ENCODE results near the gene ATG10. TPM values are rescaled to one million over a fixed set of nuclear protein-coding genes. Genes with fewer than 3 reads are reported as not detected.

Gene ATG10
- total and polyA plus RNA-seq, 2 experiments from 2014 or later = 12.5 to 17.7 TPM

DNA sequence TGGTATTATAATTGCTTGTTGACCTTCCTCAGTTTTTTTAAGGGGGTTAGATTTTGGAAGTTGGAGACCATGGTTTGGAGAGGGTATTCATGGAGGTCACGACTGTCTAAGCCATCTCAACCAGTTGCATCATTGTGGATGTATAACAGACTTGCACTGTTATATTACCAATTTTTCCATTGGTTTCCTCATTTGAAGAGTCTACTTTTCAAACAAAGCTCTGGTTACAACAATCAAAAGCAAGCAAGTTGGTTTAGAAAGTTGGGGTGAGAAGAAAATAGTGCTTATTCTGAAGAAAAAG is 203.0 kb downstream of the ATG10 start (continued):
- TF ChIP-seq, protein P1, sequence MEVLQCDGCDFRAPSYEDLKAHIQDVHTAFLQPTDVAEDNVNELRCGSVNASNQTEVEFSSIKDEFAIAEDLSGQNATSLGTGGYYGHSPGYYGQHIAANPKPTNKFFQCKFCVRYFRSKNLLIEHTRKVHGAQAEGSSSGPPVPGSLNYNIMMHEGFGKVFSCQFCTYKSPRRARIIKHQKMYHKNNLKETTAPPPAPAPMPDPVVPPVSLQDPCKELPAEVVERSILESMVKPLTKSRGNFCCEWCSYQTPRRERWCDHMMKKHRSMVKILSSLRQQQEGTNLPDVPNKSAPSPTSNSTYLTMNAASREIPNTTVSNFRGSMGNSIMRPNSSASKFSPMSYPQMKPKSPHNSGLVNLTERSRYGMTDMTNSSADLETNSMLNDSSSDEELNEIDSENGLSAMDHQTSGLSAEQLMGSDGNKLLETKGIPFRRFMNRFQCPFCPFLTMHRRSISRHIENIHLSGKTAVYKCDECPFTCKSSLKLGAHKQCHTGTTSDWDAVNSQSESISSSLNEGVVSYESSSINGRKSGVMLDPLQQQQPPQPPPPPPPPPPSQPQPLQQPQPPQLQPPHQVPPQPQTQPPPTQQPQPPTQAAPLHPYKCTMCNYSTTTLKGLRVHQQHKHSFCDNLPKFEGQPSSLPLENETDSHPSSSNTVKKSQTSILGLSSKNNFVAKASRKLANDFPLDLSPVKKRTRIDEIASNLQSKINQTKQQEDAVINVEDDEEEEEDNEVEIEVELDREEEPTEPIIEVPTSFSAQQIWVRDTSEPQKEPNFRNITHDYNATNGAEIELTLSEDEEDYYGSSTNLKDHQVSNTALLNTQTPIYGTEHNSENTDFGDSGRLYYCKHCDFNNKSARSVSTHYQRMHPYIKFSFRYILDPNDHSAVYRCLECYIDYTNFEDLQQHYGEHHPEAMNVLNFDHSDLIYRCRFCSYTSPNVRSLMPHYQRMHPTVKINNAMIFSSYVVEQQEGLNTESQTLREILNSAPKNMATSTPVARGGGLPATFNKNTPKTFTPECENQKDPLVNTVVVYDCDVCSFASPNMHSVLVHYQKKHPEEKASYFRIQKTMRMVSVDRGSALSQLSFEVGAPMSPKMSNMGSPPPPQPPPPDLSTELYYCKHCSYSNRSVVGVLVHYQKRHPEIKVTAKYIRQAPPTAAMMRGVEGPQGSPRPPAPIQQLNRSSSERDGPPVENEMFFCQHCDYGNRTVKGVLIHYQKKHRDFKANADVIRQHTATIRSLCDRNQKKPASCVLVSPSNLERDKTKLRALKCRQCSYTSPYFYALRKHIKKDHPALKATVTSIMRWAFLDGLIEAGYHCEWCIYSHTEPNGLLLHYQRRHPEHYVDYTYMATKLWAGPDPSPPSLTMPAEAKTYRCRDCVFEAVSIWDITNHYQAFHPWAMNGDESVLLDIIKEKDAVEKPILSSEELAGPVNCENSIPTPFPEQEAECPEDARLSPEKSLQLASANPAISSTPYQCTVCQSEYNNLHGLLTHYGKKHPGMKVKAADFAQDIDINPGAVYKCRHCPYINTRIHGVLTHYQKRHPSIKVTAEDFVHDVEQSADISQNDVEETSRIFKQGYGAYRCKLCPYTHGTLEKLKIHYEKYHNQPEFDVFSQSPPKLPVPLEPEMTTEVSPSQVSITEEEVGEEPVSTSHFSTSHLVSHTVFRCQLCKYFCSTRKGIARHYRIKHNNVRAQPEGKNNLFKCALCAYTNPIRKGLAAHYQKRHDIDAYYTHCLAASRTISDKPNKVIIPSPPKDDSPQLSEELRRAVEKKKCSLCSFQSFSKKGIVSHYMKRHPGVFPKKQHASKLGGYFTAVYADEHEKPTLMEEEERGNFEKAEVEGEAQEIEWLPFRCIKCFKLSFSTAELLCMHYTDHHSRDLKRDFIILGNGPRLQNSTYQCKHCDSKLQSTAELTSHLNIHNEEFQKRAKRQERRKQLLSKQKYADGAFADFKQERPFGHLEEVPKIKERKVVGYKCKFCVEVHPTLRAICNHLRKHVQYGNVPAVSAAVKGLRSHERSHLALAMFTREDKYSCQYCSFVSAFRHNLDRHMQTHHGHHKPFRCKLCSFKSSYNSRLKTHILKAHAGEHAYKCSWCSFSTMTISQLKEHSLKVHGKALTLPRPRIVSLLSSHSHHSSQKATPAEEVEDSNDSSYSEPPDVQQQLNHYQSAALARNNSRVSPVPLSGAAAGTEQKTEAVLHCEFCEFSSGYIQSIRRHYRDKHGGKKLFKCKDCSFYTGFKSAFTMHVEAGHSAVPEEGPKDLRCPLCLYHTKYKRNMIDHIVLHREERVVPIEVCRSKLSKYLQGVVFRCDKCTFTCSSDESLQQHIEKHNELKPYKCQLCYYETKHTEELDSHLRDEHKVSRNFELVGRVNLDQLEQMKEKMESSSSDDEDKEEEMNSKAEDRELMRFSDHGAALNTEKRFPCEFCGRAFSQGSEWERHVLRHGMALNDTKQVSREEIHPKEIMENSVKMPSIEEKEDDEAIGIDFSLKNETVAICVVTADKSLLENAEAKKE (CRISPR knock-in tag; IDR thresholded peaks at IDR 0.05) = no peak
- TF ChIP-seq JUNB (IDR thresholded peaks at IDR 0.05; ENCODE audit: unreplicated experiment) = no peak
- no peak for TF ChIP-seq STAT1 (IDR thresholded peaks at IDR 0.05; ENCODE audit: unreplicated experiment)

DNA sequence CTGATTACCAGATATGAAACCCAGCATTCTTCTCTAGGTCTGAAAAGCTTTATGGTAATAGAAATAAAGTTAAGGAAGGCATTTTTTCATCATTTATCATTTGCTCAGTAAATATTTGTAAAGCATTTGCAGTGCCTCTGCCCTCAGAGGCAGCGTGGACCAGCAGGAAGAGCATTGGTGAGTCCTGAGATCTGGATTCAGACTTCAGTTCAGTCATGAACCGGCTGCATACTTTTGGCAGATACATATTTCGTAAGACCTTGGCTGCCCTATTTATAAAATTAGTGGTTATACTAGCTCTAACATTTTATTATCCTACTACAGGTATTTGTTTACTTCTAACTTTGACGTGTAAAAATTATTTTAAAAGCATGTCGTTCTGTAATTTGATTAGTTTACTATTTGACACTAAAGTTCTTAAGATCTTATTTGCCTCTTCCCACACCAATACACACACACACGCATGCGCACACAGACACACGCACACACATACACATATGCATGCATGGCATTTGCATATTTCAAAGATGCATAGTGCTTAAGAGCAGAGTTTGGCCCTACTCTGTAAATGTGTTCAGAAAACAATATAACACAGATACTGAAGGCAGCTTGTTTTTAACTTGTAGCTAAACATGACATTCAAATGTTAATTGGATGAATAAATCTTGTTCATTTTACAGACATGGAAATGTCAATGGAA is 204.4 kb downstream of the ATG10 start:
- H3K9me3 Mint-ChIP-seq = no peaks in the 10 kb centered on the region
- Histone ChIP-seq H3K27me3 (ENCODE audit: insufficient read depth) (no peaks in the 10 kb centered on the region), H3K27ac (ENCODE audit: low read depth) (no peak overlapping the region), H3K9me2 (ENCODE audit: insufficient read depth) (no peaks in the 10 kb centered on the region), H4K20me1 (replicated peaks; ENCODE audit: insufficient read depth) (no peaks in the 10 kb centered on the region), H3K4me2 (no peak overlapping the region), H3F3A (replicated peaks; ENCODE audit: low read depth) (no peaks in the 10 kb centered on the region), H2AFZ (no peak overlapping the region), H3K4me3 (no peak overlapping the region), H3K79me2 (replicated peaks; ENCODE audit: insufficient read depth) (no peaks in the 10 kb centered on the region), H3K4me1 (ENCODE audit: insufficient read depth) (no peaks in the 10 kb centered on the region), H3K36me3 (ENCODE audit: insufficient read depth) (no peaks in the 10 kb centered on the region)
- no peak for DNase-seq (ENCODE audit: low spot score)
- no peaks in the 10 kb centered on the region for H3K27me3 Mint-ChIP-seq (ENCODE audit: insufficient read depth, low read depth, poor library complexity)
- peaks cover 5% of the 10 kb centered on the region; the same call in 1 of the 3 replicates for H3K4me1 Mint-ChIP-seq
- no peaks in the 10 kb centered on the region for H3K36me3 Mint-ChIP-seq (ENCODE audit: low read depth)
- no peak overlapping the region for H3K27ac Mint-ChIP-seq
- H3K4me3 Mint-ChIP-seq = no peak overlapping the region
- ATAC-seq = no peak
- TF ChIP-seq ZNF331 (CRISPR knock-in tag; IDR thresholded peaks at IDR 0.05; ENCODE audit: low read depth) (no peak), NANOG (IDR thresholded peaks at IDR 0.05; ENCODE audit: borderline replicate concordance) (no peak), JUNB (IDR thresholded peaks at IDR 0.05; ENCODE audit: unreplicated experiment) (no peak), ZNF114 (CRISPR knock-in tag; IDR thresholded peaks at IDR 0.05) (no peak), POLR2AphosphoS5 (IDR thresholded peaks at IDR 0.05; ENCODE audit: low read depth) (no peak)
- TF ChIP-seq, protein P2, sequence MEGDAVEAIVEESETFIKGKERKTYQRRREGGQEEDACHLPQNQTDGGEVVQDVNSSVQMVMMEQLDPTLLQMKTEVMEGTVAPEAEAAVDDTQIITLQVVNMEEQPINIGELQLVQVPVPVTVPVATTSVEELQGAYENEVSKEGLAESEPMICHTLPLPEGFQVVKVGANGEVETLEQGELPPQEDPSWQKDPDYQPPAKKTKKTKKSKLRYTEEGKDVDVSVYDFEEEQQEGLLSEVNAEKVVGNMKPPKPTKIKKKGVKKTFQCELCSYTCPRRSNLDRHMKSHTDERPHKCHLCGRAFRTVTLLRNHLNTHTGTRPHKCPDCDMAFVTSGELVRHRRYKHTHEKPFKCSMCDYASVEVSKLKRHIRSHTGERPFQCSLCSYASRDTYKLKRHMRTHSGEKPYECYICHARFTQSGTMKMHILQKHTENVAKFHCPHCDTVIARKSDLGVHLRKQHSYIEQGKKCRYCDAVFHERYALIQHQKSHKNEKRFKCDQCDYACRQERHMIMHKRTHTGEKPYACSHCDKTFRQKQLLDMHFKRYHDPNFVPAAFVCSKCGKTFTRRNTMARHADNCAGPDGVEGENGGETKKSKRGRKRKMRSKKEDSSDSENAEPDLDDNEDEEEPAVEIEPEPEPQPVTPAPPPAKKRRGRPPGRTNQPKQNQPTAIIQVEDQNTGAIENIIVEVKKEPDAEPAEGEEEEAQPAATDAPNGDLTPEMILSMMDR (conservative IDR thresholded peaks at IDR 0.05; ENCODE audit: low read depth in 2 of 2) = no peak
- TF ChIP-seq, protein P1 (CRISPR knock-in tag; IDR thresholded peaks at IDR 0.05) = no peak
